Peyer's patch (tissue), 4 donors: Measurements from ENCODE around the gene COL8A1. TPM values are rescaled to one million over a fixed set of nuclear protein-coding genes. Genes with fewer than 3 reads are reported as not detected.

Source experiments
- DNase-seq, 3 donors: peaks; one replicate each; pipeline ENCODE4 v3.0.0-alpha.2; 2017 to 2019
- H3K27ac ChIP-seq, 4 donors: fragments of 200-600 bp; sonication (generic); one replicate each; pipeline ENCODE4 v1.5.1; 2016 to 2019
- H3K27me3 ChIP-seq, 2 donors: fragments of 200-600 bp; sonication (generic); one replicate each; pipeline ENCODE4 v1.5.1; 2019
- H3K36me3 ChIP-seq, 3 donors: fragments of 200-600 bp; sonication (generic); one replicate each; pipeline ENCODE4 v1.5.1; 2016 to 2019
- H3K4me1 ChIP-seq, 4 donors: fragments of 200-600 bp; sonication (generic); one replicate each; pipeline ENCODE4 v1.5.1; 2016 to 2019
- H3K4me3 ChIP-seq, 4 donors: fragments of 200-600 bp; sonication (generic); 1 replicate in 3 of 4; 2 replicates in 1 of 4; pipeline ENCODE4 v1.5.1; 2016 to 2019; ENCODE audit warnings: mild to moderate bottlenecking in 1 of 4
- H3K9me3 ChIP-seq, 4 donors: fragments of 200-600 bp; sonication (generic); one replicate each; pipeline ENCODE4 v1.5.1; 2016 to 2019; ENCODE audit warnings: mild to moderate bottlenecking in 1 of 4
- CTCF ChIP-seq, 6 experiments: fragments of 450-650 bp in 4 of 6; fragments of 200-600 bp in 2 of 6; sonication (generic) in 1 of 6; IDR thresholded peaks; one replicate each; pipeline ENCODE4 v1.5.1; 2017 to 2019; ENCODE audit warnings: antibody characterized with exemption in 6 of 6, mild to moderate bottlenecking in 3 of 6, moderate library complexity in 1 of 6
- POLR2A ChIP-seq, 2 donors: fragments of 450-650 bp; IDR thresholded peaks; one replicate each; pipeline ENCODE4 v1.5.1; 2017; ENCODE audit warnings: antibody characterized with exemption in 2 of 2, mild to moderate bottlenecking in 2 of 2, moderate library complexity in 2 of 2
- total RNA-seq, 4 donors: library from RNA; depleted of rRNA; stranded (reverse); fragments of >200 nt; gene quantifications; one replicate each; pipeline ENCODE4 v1.1.0, GENCODE V29; 2016

COL8A1 gene
- total RNA-seq, 4 donors from 2014 or later = 2.3 to 5.3 (median 3.3) TPM; not detected in 1

GRCh38 chr3:99789011-99789721, 150.8 kb downstream of the COL8A1 start:
- peaks cover 0 to 4% (median 0%) of the 10 kb centered on the region in 4 donors for H3K4me1 ChIP-seq
- TF ChIP-seq CTCF (IDR thresholded peaks at IDR 0.05) (peak in 3 of 6 experiments; percentile 25 to 38 (median 29)), POLR2A (IDR thresholded peaks at IDR 0.05) (no peak)
- H3K27ac ChIP-seq = no peak overlapping the region
- no peaks in the 10 kb centered on the region for H3K27me3 ChIP-seq
- peak in 1 of 3 donors; percentile 17 for DNase-seq
- no peaks in the 10 kb centered on the region for H3K36me3 ChIP-seq
- no peak overlapping the region for H3K4me3 ChIP-seq
- no peaks in the 10 kb centered on the region for H3K9me3 ChIP-seq

GRCh38 chr3:99794485-99794884, 156.1 kb downstream of the COL8A1 start:
- DNase-seq = no peak
- peaks cover 0 to 3% (median 0%) of the 10 kb centered on the region in 4 donors for H3K4me1 ChIP-seq
- no peaks in the 10 kb centered on the region for H3K27me3 ChIP-seq
- no peak overlapping the region for H3K4me3 ChIP-seq
- TF ChIP-seq POLR2A (IDR thresholded peaks at IDR 0.05) = no peak
- TF ChIP-seq CTCF (IDR thresholded peaks at IDR 0.05) = no peak
- H3K9me3 ChIP-seq = no peaks in the 10 kb centered on the region
- no peaks in the 10 kb centered on the region for H3K36me3 ChIP-seq
- H3K27ac ChIP-seq = no peak overlapping the region

- Histone ChIP-seq H3K4me1 (no peaks in the 10 kb centered on the region), H3K9me3 (no peaks in the 10 kb centered on the region), H3K27me3 (no peaks in the 10 kb centered on the region), H3K36me3 (no peaks in the 10 kb centered on the region), H3K27ac (no peak overlapping the region), H3K4me3 (no peak overlapping the region)
- no peak for DNase-seq
- TF ChIP-seq CTCF (IDR thresholded peaks at IDR 0.05) = no peak
- TF ChIP-seq POLR2A (IDR thresholded peaks at IDR 0.05) = no peak
Measured at GRCh38 chr3:99795573-99795972, 157.2 kb downstream of the COL8A1 start.

- H3K9me3 ChIP-seq = peaks cover 0 to 2% (median 0%) of the 10 kb centered on the region in 4 donors
- H3K4me1 ChIP-seq = no peaks in the 10 kb centered on the region
- TF ChIP-seq POLR2A (IDR thresholded peaks at IDR 0.05) = no peak
- no peak for TF ChIP-seq CTCF (IDR thresholded peaks at IDR 0.05)
- no peaks in the 10 kb centered on the region for H3K27me3 ChIP-seq
- DNase-seq = no peak
- H3K27ac ChIP-seq = no peak overlapping the region
- H3K36me3 ChIP-seq = no peaks in the 10 kb centered on the region
- H3K4me3 ChIP-seq = no peak overlapping the region
Measured at GRCh38 chr3:99799422-99799821, 161.0 kb downstream of the COL8A1 start.

- Histone ChIP-seq H3K36me3 (no peaks in the 10 kb centered on the region), H3K4me1 (no peaks in the 10 kb centered on the region), H3K27ac (no peak overlapping the region), H3K9me3 (peaks cover 0 to 12% (median 5%) of the 10 kb centered on the region in 4 donors), H3K27me3 (no peaks in the 10 kb centered on the region), H3K4me3 (no peak overlapping the region)
- TF ChIP-seq POLR2A (IDR thresholded peaks at IDR 0.05) (no peak), CTCF (IDR thresholded peaks at IDR 0.05) (no peak)
- no peak for DNase-seq
Measured at GRCh38 chr3:99803297-99803696, 164.9 kb downstream of the COL8A1 start.
